Colonic mucosa (tissue), 4 donors: ENCODE measurements around the gene ZNF22. TPM values are rescaled to one million over a fixed set of nuclear protein-coding genes. Genes with fewer than 3 reads are reported as not detected.

ENCODE experiments used
- DNase-seq: peaks from one replicate; pipeline ENCODE4 v3.0.0-alpha.2; 2020
- H3K27ac ChIP-seq: fragments of 200-600 bp; one replicate; pipeline ENCODE4 v1.8.0; 2021
- H3K27me3 ChIP-seq: fragments of 200-600 bp; one replicate; pipeline ENCODE4 v1.8.0; 2021
- H3K36me3 ChIP-seq: fragments of 200-600 bp; one replicate; pipeline ENCODE4 v1.8.0; 2021
- H3K4me1 ChIP-seq: fragments of 200-600 bp; one replicate; pipeline ENCODE4 v1.8.0; 2021; ENCODE audit warnings: mild to moderate bottlenecking
- H3K4me3 ChIP-seq: fragments of 200-600 bp; one replicate; pipeline ENCODE4 v1.8.0; 2021
- H3K9ac ChIP-seq, 2 donors: one replicate each; pipeline ENCODE4 v1.7.0; 2013; ENCODE audit warnings: control low read depth in 2 of 2, low read depth in 2 of 2, low read length in 2 of 2
- H3K9me3 ChIP-seq: fragments of 200-600 bp; one replicate; pipeline ENCODE4 v1.8.0; 2021
- CTCF ChIP-seq: fragments of 200-600 bp; IDR thresholded peaks from one replicate; pipeline ENCODE4 v1.8.0; 2022; ENCODE audit warnings: antibody characterized with exemption, mild to moderate bottlenecking
- intact Hi-C: fragments of 100-400 bp; cut with DNase I; formaldehyde crosslinking; loops from one replicate; pipeline ENCODE4 v1.14.1; 2022
- total RNA-seq, 2 donors: library from RNA; stranded (reverse); fragmentation: NEBNext Ultra II Directional in 1 of 2; extraction: Animal tissue kit (Norgen Biotek cat#: 25700) in 1 of 2; gene quantifications; one replicate each; pipeline ENCODE4 v1.2.1, GENCODE V29; 2021
- donor health status: healthy.
- donor health status: DM: no; HTN: no; CAD: no.
- donor health status: DM: no; HTN: no; CAD: no.

Gene ZNF22
- 10 to 100 TPM; 16.5 to 17.3 TPM for total RNA-seq

DNA sequence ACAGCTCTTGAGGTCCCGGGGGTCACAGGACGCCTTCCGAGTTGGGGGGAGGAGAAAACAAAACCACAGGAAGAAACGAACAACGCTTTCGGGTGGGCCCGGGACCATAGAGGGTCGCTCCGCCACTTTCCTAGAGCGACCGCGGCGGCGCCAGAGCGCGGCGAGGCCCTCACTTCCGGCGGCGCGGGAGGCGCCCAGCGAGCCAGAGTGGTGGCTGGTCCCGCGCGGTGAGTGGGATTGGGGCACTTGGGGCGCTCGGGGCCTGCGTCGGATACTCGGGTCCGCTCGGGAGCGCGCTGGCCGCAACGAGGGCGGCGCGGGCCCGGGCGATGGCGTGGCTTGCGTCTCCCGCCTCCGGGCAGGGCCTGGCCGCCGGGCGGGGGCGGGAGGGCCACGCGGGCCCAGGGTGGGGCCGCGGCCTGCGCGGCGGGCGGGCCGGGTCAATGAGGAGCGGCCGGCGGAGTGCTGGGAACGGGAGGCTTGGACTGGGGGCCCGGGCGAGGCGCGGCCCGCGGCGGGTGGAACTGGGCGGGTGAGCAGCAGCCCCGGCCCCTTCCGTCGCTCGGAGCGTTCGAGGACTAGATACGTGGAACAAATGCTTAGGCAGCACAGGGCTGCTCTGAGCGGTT is at the start of gene ZNF22:
Gene ZNF22 (plus strand): TSS at position 172 of the 629 bp plus-strand sequence. CDS start 2,446 bp downstream, outside the sequence.
- DNase-seq: peak; percentile 69
- intact Hi-C loops: no loop called here
- no peaks in the 10 kb centered on the region for H3K4me1 ChIP-seq

GRCh38 chr10:44951576-44952226 is 49.0 kb upstream of the ZNF22 start:
- no peak for TF ChIP-seq CTCF
- Histone ChIP-seq H3K4me3 (no peak overlapping the region), H3K36me3 (no peaks in the 10 kb centered on the region), H3K27ac (no peak overlapping the region), H3K27me3 (no peaks in the 10 kb centered on the region), H3K9me3 (no peaks in the 10 kb centered on the region), H3K4me1 (no peaks in the 10 kb centered on the region), H3K9ac (no peak overlapping the region)
- intact Hi-C loops: no loop called here
- peak; percentile 3 for DNase-seq

More for the DNA sequence above, at the start of gene ZNF22:
- Histone ChIP-seq H3K4me3 (peak within 1 kb of the TSS; percentile 36), H3K27ac (peak within 1 kb of the TSS; percentile 90), H3K36me3 (no peaks in the 10 kb centered on the region), H3K27me3 (no peaks in the 10 kb centered on the region), H3K9me3 (no peaks in the 10 kb centered on the region), H3K9ac (peak within 1 kb of the TSS; percentile 84 to 93)
- TF ChIP-seq CTCF: no peak

DNA sequence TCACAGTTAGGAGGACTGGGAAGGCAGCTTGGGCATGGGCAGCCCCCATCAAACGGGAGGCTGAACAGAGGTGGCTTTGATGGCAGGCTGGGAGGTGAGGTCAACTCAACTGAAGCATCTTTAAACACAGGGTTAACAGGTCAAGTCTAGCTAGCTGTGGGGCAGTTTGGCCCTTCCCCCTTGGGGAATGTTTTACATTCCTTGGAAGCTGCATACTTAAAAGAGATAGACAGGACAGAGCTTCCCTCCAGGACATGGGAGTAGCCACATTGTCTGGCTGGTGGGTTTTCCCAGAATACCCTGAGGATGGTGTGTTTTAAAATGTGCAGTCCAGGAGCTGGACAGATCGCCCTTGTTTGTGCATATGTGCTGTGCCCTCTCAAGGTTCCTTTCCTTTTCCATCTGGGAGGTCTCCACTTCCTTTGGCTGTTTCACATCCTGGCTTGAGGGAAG is 47.9 kb upstream of the ZNF22 start:
- Histone ChIP-seq H3K36me3 (no peaks in the 10 kb centered on the region), H3K9me3 (no peaks in the 10 kb centered on the region), H3K4me1 (no peaks in the 10 kb centered on the region), H3K4me3 (no peak overlapping the region), H3K9ac (no peak overlapping the region), H3K27me3 (no peaks in the 10 kb centered on the region), H3K27ac (no peak overlapping the region)
- peak; percentile 10 for DNase-seq
- intact Hi-C loops: no loop called here
- TF ChIP-seq CTCF: no peak

DNA sequence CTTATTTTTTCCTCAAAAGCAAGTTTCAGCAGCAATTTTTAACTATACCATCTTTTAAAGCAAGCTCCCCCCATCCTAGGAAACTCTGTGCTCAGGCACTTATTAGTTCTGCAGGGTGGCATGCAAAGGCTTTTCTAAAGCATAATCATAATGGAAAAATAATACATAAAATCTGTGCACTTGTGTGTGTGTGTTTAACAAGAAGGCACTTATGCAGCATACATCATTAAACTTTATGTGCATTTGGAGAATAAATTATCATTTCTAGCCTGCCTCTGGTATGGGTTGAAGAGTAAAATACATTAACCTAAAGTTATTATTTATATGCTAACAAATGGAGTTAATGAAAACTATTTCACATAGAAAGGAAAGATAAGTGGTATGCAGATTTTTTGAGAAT is 46.7 kb upstream of the ZNF22 start:
- Histone ChIP-seq H3K4me3 (no peak overlapping the region), H3K36me3 (no peaks in the 10 kb centered on the region), H3K4me1 (no peaks in the 10 kb centered on the region), H3K27ac (no peak overlapping the region), H3K9ac (no peak overlapping the region), H3K27me3 (no peaks in the 10 kb centered on the region), H3K9me3 (no peaks in the 10 kb centered on the region)
- no peak for TF ChIP-seq CTCF
- no peak for DNase-seq
- intact Hi-C loops: no loop called here

DNA sequence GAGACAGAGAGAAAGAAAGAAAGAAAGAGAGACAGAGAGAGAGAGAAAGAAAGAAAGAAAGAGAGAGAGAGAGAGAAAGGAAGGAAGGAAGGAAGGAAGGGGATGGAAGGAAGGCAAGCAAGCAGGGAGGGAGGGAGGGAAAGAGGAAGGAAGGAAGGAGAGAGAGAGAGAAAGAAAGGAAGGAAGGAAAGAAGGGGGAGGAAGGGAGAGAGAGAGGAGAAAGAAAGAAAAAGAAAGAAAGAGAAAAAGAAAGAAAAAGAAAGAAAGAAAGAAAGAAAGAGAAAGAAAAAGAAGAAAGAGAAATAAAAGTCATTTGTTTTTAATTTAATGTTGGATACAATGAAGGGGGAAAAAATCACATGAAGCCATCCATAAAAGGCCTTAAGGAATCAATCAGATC is 45.8 kb upstream of the ZNF22 start:
- H3K4me3 ChIP-seq: no peak overlapping the region
- no peaks in the 10 kb centered on the region for H3K4me1 ChIP-seq
- no peaks in the 10 kb centered on the region for H3K27me3 ChIP-seq
- H3K27ac ChIP-seq: no peak overlapping the region
- H3K9ac ChIP-seq: no peak overlapping the region
- no peaks in the 10 kb centered on the region for H3K36me3 ChIP-seq
- no peak for TF ChIP-seq CTCF
- no peaks in the 10 kb centered on the region for H3K9me3 ChIP-seq
- intact Hi-C loops: no loop called here
- DNase-seq: no peak
